HL-60 (cell line): ENCODE results near the gene IL3RA.
"Not testable (repeated sequence)": the region's sequence is repeated elsewhere in the genome, so short reads cannot be mapped to it uniquely, and the experiment has no call there.

Experiments
- DNase-seq, 2 experiments: peaks; one replicate each; pipeline ENCODE4 v3.0.0-alpha.2; 2010 to 2020; ENCODE audit warnings: low read depth in 1 of 2, low spot score in 1 of 2
- H3K27ac ChIP-seq: fragments of 250-450 bp; sonication (Bioruptor Pico); replicated peaks from 2 replicates; pipeline ENCODE4 v1.5.1; 2020; ENCODE audit warnings: mild to moderate bottlenecking, moderate library complexity
- H3K27me3 ChIP-seq: fragments of 250-450 bp; sonication (Bioruptor Pico); 2 replicates; pipeline ENCODE4 v1.5.1; 2021; ENCODE audit warnings: mild to moderate bottlenecking, moderate library complexity; ENCODE audit not compliant: insufficient read depth, poor library complexity, severe bottlenecking
- H3K4me3 ChIP-seq: replicated peaks from 2 replicates; pipeline ENCODE4 v1.5.1; 2011; ENCODE audit warnings: mild to moderate bottlenecking, control low read depth, low read length; ENCODE audit not compliant: insufficient read depth
- GABPA ChIP-seq: IDR thresholded peaks from 2 replicates; pipeline ENCODE4 v1.6.1; 2012; ENCODE audit warnings: low read depth
- POLR2AphosphoS5 ChIP-seq: IDR thresholded peaks from 2 replicates; pipeline ENCODE4 v1.6.1; 2012; ENCODE audit warnings: low read depth
- SPI1 ChIP-seq: IDR thresholded peaks from 2 replicates; pipeline ENCODE4 v1.6.1; 2012; ENCODE audit warnings: low read depth, mild to moderate bottlenecking, borderline replicate concordance
- TF ChIP-seq, protein P1 (sequence below): IDR thresholded peaks from one replicate; pipeline ENCODE4 v1.5.1; 2011; ENCODE audit warnings: low read length, control low read depth, inconsistent platforms; ENCODE audit not compliant: insufficient read depth
- TF ChIP-seq, protein P2 (sequence below): IDR thresholded peaks from 2 replicates; pipeline ENCODE4 v1.6.1; 2012; ENCODE audit warnings: low read depth; ENCODE audit not compliant: insufficient replicate concordance

The IL3RA gene

DNA sequence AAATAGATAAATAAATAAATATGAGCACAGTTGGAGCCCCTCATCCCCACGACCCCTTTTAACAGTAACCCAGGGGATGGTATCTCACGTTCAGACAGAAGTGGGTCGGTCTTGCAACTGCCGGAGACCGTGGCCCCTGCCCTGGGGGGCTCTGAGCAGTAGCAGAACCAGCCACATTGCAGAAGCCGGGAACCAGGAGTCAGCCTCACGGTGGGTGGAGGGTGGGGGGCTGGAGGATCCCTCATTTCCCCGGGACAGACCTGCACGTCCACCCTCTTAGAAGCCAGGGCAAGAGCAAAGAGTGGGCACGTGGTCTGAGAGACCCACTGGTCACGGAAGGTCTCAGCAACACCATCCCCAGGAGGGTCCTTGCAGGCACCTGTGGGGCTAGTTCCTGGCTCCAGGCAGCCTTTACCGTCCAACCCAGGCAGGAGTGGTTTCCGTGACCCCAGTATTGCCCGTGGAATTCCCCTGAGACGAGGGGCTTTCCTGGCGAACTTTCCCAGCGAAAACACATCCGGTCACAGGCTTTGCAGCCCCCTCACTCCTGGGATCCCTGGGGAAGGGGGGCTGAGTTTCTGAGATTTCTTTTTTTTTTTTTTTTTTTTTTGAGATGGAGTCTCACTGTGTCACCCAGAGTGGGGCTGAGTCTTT is 8.8 kb upstream of the IL3RA start:
- TF ChIP-seq, protein P1, sequence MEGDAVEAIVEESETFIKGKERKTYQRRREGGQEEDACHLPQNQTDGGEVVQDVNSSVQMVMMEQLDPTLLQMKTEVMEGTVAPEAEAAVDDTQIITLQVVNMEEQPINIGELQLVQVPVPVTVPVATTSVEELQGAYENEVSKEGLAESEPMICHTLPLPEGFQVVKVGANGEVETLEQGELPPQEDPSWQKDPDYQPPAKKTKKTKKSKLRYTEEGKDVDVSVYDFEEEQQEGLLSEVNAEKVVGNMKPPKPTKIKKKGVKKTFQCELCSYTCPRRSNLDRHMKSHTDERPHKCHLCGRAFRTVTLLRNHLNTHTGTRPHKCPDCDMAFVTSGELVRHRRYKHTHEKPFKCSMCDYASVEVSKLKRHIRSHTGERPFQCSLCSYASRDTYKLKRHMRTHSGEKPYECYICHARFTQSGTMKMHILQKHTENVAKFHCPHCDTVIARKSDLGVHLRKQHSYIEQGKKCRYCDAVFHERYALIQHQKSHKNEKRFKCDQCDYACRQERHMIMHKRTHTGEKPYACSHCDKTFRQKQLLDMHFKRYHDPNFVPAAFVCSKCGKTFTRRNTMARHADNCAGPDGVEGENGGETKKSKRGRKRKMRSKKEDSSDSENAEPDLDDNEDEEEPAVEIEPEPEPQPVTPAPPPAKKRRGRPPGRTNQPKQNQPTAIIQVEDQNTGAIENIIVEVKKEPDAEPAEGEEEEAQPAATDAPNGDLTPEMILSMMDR, result no peak
- TF ChIP-seq, protein P2, sequence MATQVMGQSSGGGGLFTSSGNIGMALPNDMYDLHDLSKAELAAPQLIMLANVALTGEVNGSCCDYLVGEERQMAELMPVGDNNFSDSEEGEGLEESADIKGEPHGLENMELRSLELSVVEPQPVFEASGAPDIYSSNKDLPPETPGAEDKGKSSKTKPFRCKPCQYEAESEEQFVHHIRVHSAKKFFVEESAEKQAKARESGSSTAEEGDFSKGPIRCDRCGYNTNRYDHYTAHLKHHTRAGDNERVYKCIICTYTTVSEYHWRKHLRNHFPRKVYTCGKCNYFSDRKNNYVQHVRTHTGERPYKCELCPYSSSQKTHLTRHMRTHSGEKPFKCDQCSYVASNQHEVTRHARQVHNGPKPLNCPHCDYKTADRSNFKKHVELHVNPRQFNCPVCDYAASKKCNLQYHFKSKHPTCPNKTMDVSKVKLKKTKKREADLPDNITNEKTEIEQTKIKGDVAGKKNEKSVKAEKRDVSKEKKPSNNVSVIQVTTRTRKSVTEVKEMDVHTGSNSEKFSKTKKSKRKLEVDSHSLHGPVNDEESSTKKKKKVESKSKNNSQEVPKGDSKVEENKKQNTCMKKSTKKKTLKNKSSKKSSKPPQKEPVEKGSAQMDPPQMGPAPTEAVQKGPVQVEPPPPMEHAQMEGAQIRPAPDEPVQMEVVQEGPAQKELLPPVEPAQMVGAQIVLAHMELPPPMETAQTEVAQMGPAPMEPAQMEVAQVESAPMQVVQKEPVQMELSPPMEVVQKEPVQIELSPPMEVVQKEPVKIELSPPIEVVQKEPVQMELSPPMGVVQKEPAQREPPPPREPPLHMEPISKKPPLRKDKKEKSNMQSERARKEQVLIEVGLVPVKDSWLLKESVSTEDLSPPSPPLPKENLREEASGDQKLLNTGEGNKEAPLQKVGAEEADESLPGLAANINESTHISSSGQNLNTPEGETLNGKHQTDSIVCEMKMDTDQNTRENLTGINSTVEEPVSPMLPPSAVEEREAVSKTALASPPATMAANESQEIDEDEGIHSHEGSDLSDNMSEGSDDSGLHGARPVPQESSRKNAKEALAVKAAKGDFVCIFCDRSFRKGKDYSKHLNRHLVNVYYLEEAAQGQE, result no peak
- Histone ChIP-seq H3K4me3 (no peak overlapping the region), H3K27ac (no peak overlapping the region), H3K27me3 (no peaks in the 10 kb centered on the region)
- DNase-seq, result no peak

DNA sequence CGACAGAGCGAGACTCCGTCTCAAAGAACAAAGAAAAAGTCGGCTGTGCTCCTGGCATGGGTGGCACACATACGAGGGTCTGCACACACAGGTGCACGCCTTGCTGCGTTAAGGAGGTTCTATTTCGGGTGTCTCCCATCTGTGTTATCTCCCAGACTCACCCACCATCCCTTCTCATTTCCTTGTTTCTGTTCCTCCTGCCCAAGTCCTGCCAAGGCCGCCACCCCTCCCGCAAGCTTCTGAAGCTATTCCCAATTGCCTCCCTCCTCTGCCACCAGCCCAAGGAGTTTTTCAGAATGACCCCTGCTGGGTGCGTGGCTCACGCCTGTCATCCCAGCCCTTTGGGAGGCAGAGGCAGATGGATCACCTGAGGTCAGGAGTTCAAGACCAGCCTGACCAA is 6.0 kb upstream of the IL3RA start:
- Histone ChIP-seq H3K27me3 (no peaks in the 10 kb centered on the region), H3K4me3 (no peak overlapping the region), H3K27ac (no peak overlapping the region)
- no peak for DNase-seq
- TF ChIP-seq, protein P1, result no peak
- no peak for TF ChIP-seq POLR2AphosphoS5
- TF ChIP-seq GABPA, result no peak
- TF ChIP-seq, protein P2, result no peak
- no peak for TF ChIP-seq SPI1

DNA sequence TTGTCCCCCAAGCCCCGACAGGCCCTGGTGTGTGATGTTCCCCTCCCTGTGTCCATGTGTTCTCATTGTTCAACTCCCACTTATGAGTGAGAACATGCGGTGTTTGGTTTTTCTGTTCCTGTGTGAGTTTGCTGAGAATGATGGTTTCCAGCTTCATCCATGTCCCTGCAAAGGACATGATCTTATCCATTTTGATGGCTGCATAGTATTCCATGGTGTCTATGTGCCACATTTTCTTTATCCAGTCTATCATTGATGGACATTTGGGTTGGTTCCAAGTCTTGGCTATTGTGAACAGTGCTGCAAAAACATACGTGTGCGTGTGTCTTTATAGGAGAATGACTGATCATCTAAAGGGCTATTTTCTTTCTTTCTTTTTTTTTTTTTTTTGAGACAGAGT is 4.2 kb upstream of the IL3RA start:
- not testable (repeated sequence) for H3K4me3 ChIP-seq, DNase-seq, H3K27me3 ChIP-seq, H3K27ac ChIP-seq

DNA sequence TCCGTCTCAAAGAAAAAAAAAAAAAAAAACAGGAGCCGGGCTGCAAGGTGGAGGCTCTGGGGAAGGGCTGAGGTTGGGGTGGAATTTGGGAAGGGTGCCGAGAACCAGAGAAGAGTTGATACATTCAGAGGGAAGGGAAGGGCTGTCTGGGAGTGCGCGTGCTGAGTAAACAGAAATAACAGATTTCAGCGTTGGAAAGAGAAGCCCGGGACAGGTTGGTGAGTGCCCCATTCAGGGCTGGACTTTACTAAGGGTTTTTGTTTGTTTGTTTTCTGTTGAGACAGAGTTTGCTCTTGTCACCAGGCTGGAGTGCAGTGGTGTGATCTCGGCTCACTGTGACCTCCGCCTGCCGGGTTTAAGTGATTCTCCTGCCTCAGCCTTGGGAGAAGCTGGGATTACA is 1.7 kb upstream of the IL3RA start:
- DNase-seq, result no peak
- TF ChIP-seq, protein P1, result no peak
- TF ChIP-seq GABPA (no peak), SPI1 (no peak), POLR2AphosphoS5 (no peak)
- TF ChIP-seq, protein P2, result no peak

More for the DNA sequence above, 1.7 kb upstream of the IL3RA start:
- Histone ChIP-seq H3K4me3 (no peak overlapping the region), H3K27me3 (no peaks in the 10 kb centered on the region), H3K27ac (no peak overlapping the region)
